ENCODE data around the gene TTC13. TPM values are rescaled to one million over a fixed set of nuclear protein-coding genes. Genes with fewer than 3 reads are reported as not detected.
"Not testable (repeated sequence)": the region's sequence is repeated elsewhere in the genome, so short reads cannot be mapped to it uniquely, and the experiment has no call there.

The TTC13 gene
- total RNA-seq, 4 donors from 2014 or later = 44.8 to 178 (median 117) TPM

- TF ChIP-seq CTCF (IDR thresholded peaks at IDR 0.05) = no peak
- no peaks in the 10 kb centered on the region for H3K4me1 ChIP-seq
- H3K27me3 ChIP-seq = no peaks in the 10 kb centered on the region
- no peak overlapping the region for H3K4me3 ChIP-seq
- H3K27ac ChIP-seq = no peak overlapping the region
- in situ Hi-C loops (cut with MboI; ENCODE audit: low pct_ligation_motif_present in 1 of 4, low pct_unique_long_range_greater_than_20kb in 1 of 4, low sequenced_read_pairs in 3 of 4) = no loop called here
- intact Hi-C loops (cut with DNase I; ENCODE audit: low total_unique reads) = no loop called here
- no peak for DNase-seq
- no peaks in the 10 kb centered on the region for H3K9me3 ChIP-seq
- H3K36me3 ChIP-seq = no peaks in the 10 kb centered on the region
- WGBS, 2 donors (ENCODE audit: low coverage in 1 of 2) = 79 to 86% methylated on average over 2 to 3 of the region's 3 CpGs
Measured at GRCh38 chr1:231013391-231014015, 34.8 kb upstream of the TTC13 start.

- Histone ChIP-seq H3K36me3 (no peaks in the 10 kb centered on the region), H3K27me3 (no peaks in the 10 kb centered on the region), H3K27ac (no peak overlapping the region), H3K4me1 (no peaks in the 10 kb centered on the region), H3K9me3 (peaks cover 0 to 3% of the 10 kb centered on the region in 2 donors), H3K4me3 (no peak overlapping the region)
- no peak for TF ChIP-seq CTCF (IDR thresholded peaks at IDR 0.05)
- TF ChIP-seq POLR2A (IDR thresholded peaks at IDR 0.05) = no peak
- TF ChIP-seq EP300 (IDR thresholded peaks at IDR 0.05; ENCODE audit: low read depth) = no peak
- no peak for TF ChIP-seq POLR2AphosphoS5 (IDR thresholded peaks at IDR 0.05)
- DNase-seq = no peak
- WGBS, 2 donors (ENCODE audit: low coverage in 1 of 2) = 97 to 98% methylated on average over 5 of the region's 5 CpGs
- in situ Hi-C loops (cut with MboI; ENCODE audit: low pct_ligation_motif_present in 1 of 4, low pct_unique_long_range_greater_than_20kb in 1 of 4, low sequenced_read_pairs in 3 of 4) (no loop called here), intact Hi-C loops (cut with DNase I; ENCODE audit: low total_unique reads) (no loop called here)
Measured at GRCh38 chr1:231011963-231012362, 33.3 kb upstream of the TTC13 start.

- Histone ChIP-seq H3K27ac (no peak overlapping the region), H3K27me3 (no peaks in the 10 kb centered on the region), H3K4me3 (no peak overlapping the region), H3K9me3 (peaks cover 0 to 3% of the 10 kb centered on the region in 2 donors), H3K4me1 (no peaks in the 10 kb centered on the region), H3K36me3 (no peaks in the 10 kb centered on the region)
- in situ Hi-C loops (cut with MboI; ENCODE audit: low pct_ligation_motif_present in 1 of 4, low pct_unique_long_range_greater_than_20kb in 1 of 4, low sequenced_read_pairs in 3 of 4) (no loop called here), intact Hi-C loops (cut with DNase I; ENCODE audit: low total_unique reads) (no loop called here)
- no peak for TF ChIP-seq POLR2A (IDR thresholded peaks at IDR 0.05)
- no peak for TF ChIP-seq EP300 (IDR thresholded peaks at IDR 0.05; ENCODE audit: low read depth)
- no peak for TF ChIP-seq CTCF (IDR thresholded peaks at IDR 0.05)
- no peak for TF ChIP-seq POLR2AphosphoS5 (IDR thresholded peaks at IDR 0.05)
- 86 to 97% methylated on average over 2 of the region's 2 CpGs for WGBS, 2 donors (ENCODE audit: low coverage in 1 of 2)
- DNase-seq = no peak
Measured at GRCh38 chr1:231011360-231011759, 32.7 kb upstream of the TTC13 start.

- not testable (repeated sequence) for H3K4me3 ChIP-seq, H3K36me3 ChIP-seq
Measured at GRCh38 chr1:231007535-231007934, 28.9 kb upstream of the TTC13 start.

GRCh38 chr1:231001892-231002291 lies 23.2 kb upstream of the TTC13 start:
- no peak overlapping the region for H3K4me3 ChIP-seq
- H3K27ac ChIP-seq = no peak overlapping the region
- H3K36me3 ChIP-seq = peaks cover 0 to 42% (median 21%) of the 10 kb centered on the region in 4 donors
- peaks cover 14 to 23% of the 10 kb centered on the region in 2 donors for H3K9me3 ChIP-seq
- in situ Hi-C loops (cut with MboI; ENCODE audit: low pct_ligation_motif_present in 1 of 4, low pct_unique_long_range_greater_than_20kb in 1 of 4, low sequenced_read_pairs in 3 of 4) (no loop called here), intact Hi-C loops (cut with DNase I; ENCODE audit: low total_unique reads) (no loop called here)
- no peaks in the 10 kb centered on the region for H3K4me1 ChIP-seq
- no peaks in the 10 kb centered on the region for H3K27me3 ChIP-seq
- DNase-seq = no peak
- TF ChIP-seq CTCF (IDR thresholded peaks at IDR 0.05) (no peak), EP300 (IDR thresholded peaks at IDR 0.05; ENCODE audit: low read depth) (no peak), POLR2AphosphoS5 (IDR thresholded peaks at IDR 0.05) (no peak), POLR2A (IDR thresholded peaks at IDR 0.05) (no peak)

More at GRCh38 chr1:231007535-231007934, 28.9 kb upstream of the TTC13 start:
- in situ Hi-C loops (cut with MboI; ENCODE audit: low pct_ligation_motif_present in 1 of 4, low pct_unique_long_range_greater_than_20kb in 1 of 4, low sequenced_read_pairs in 3 of 4); intact Hi-C loops (cut with DNase I; ENCODE audit: low total_unique reads); H3K27me3 ChIP-seq; H3K4me1 ChIP-seq; DNase-seq; H3K27ac ChIP-seq: not testable (repeated sequence)
- 56 to 80% methylated on average over 1 of the region's 1 CpG for WGBS, 2 donors (ENCODE audit: low coverage in 1 of 2)
- peaks cover 14 to 26% of the 10 kb centered on the region in 2 donors for H3K9me3 ChIP-seq
